Measurements from ENCODE around the gene NPSR1. TPM values are rescaled to one million over a fixed set of nuclear protein-coding genes. Genes with fewer than 3 reads are reported as not detected.

Gene NPSR1
- total RNA-seq, 2 experiments from 2014 or later, result not detected

- TF ChIP-seq EZH2phosphoT487 (IDR thresholded peaks at IDR 0.05; ENCODE audit: borderline replicate concordance, low read depth, low read length), result no peak
- TF ChIP-seq, protein P1, sequence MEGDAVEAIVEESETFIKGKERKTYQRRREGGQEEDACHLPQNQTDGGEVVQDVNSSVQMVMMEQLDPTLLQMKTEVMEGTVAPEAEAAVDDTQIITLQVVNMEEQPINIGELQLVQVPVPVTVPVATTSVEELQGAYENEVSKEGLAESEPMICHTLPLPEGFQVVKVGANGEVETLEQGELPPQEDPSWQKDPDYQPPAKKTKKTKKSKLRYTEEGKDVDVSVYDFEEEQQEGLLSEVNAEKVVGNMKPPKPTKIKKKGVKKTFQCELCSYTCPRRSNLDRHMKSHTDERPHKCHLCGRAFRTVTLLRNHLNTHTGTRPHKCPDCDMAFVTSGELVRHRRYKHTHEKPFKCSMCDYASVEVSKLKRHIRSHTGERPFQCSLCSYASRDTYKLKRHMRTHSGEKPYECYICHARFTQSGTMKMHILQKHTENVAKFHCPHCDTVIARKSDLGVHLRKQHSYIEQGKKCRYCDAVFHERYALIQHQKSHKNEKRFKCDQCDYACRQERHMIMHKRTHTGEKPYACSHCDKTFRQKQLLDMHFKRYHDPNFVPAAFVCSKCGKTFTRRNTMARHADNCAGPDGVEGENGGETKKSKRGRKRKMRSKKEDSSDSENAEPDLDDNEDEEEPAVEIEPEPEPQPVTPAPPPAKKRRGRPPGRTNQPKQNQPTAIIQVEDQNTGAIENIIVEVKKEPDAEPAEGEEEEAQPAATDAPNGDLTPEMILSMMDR (conservative IDR thresholded peaks at IDR 0.05; ENCODE audit: low read length), result no peak
- Histone ChIP-seq H2AFZ (ENCODE audit: low read length) (no peak overlapping the region), H3K9me2 (ENCODE audit: insufficient read depth, low read length) (no peaks in the 10 kb centered on the region), H3K27ac (ENCODE audit: low read depth, low read length, poor library complexity, severe bottlenecking) (no peak overlapping the region), H3K4me1 (ENCODE audit: insufficient read depth, low read length, poor library complexity, severe bottlenecking) (no peaks in the 10 kb centered on the region), H3K4me2 (ENCODE audit: low read length) (no peak overlapping the region), H3K36me3 (ENCODE audit: insufficient read depth, low read length) (no peaks in the 10 kb centered on the region), H3K4me3 (ENCODE audit: low read depth, low read length, poor library complexity, severe bottlenecking) (no peak overlapping the region), H3K79me2 (ENCODE audit: insufficient read depth, low read depth, low read length) (no peaks in the 10 kb centered on the region), H4K20me1 (ENCODE audit: insufficient read depth, low read length) (no peaks in the 10 kb centered on the region), H3K9me3 (ENCODE audit: low read length) (no peaks in the 10 kb centered on the region)
- no peak for DNase-seq (ENCODE audit: low spot score)
- intact Hi-C loops (cut with micrococcal nuclease; ENCODE audit: unreplicated experiment), result no loop called here
- BruUV-seq (replicated peaks), result no TSS peak
- ChIA-PET POLR2A (no interaction called here), CTCF (ENCODE audit: unreplicated experiment) (no interaction called here)
Measured at GRCh38 chr7:34656041-34656440, 2.0 kb upstream of the NPSR1 start.

- CTCF ChIA-PET (ENCODE audit: unreplicated experiment), result no interaction called here
- no TSS peak for BruUV-seq (replicated peaks)
- no peaks in the 10 kb centered on the region for H3K4me1 ChIP-seq (ENCODE audit: insufficient read depth, low read length, poor library complexity, severe bottlenecking)
Measured at GRCh38 chr7:34659472-34660075, 1.6 kb downstream of the NPSR1 start.

More at GRCh38 chr7:34659472-34660075, 1.6 kb downstream of the NPSR1 start:
- no peak for DNase-seq (ENCODE audit: low spot score)
- H4K20me1 ChIP-seq (ENCODE audit: insufficient read depth, low read length), result no peaks in the 10 kb centered on the region
- H3K9me2 ChIP-seq (ENCODE audit: insufficient read depth, low read length), result no peaks in the 10 kb centered on the region
- H3K79me2 ChIP-seq (ENCODE audit: insufficient read depth, low read depth, low read length), result no peaks in the 10 kb centered on the region
- POLR2A ChIA-PET, result interaction anchor here (1.2 kb wide), 1 partner anchor 12 kb away, joined by 3 read pairs; no protein-coding TSS in a partner anchor
- H2AFZ ChIP-seq (ENCODE audit: low read length), result no peak overlapping the region
- H3K4me2 ChIP-seq (ENCODE audit: low read length), result no peak overlapping the region
- no peaks in the 10 kb centered on the region for H3K36me3 ChIP-seq (ENCODE audit: insufficient read depth, low read length)
- TF ChIP-seq, protein P1 (conservative IDR thresholded peaks at IDR 0.05; ENCODE audit: low read length), result no peak
- TF ChIP-seq EZH2phosphoT487 (IDR thresholded peaks at IDR 0.05; ENCODE audit: borderline replicate concordance, low read depth, low read length), result no peak
- H3K9me3 ChIP-seq (ENCODE audit: low read length), result no peaks in the 10 kb centered on the region
- no peak overlapping the region for H3K4me3 ChIP-seq (ENCODE audit: low read depth, low read length, poor library complexity, severe bottlenecking)
- intact Hi-C loops (cut with micrococcal nuclease; ENCODE audit: unreplicated experiment), result no loop called here
- no peak overlapping the region for H3K27ac ChIP-seq (ENCODE audit: low read depth, low read length, poor library complexity, severe bottlenecking)

Data from OCI-LY7 (cell line).